Activated CD4-positive, alpha-beta T cell treated with anti-CD3 and anti-CD28 coated beads, Interleukin-2, amount 50 U/mL, for 1 hour (primary cell): ENCODE measurements around the gene H2BK1.

ENCODE experiments used
- DNase-seq: peaks from one replicate; pipeline ENCODE4 v3.0.0-alpha.2; 2020

The H2BK1 gene

DNA sequence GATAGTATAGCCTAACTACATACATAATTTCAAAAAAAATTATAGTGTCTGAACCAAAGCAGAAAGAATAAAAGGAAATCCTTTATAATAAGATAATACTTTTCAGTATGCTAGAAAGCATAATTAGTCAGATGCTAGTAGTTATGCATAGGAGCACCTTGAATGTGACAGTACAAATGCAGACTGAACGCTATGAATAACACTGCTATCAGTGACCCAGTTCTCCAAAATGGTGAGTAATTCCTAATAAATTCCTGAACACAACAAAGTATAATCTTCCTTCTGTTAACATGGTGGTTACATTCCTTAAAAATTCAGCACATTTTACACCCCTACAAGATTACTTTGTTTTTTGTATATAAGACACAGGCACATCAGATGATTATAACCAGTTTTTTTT, 20.8 kb upstream of the H2BK1 start:
- DNase-seq: no peak

DNA sequence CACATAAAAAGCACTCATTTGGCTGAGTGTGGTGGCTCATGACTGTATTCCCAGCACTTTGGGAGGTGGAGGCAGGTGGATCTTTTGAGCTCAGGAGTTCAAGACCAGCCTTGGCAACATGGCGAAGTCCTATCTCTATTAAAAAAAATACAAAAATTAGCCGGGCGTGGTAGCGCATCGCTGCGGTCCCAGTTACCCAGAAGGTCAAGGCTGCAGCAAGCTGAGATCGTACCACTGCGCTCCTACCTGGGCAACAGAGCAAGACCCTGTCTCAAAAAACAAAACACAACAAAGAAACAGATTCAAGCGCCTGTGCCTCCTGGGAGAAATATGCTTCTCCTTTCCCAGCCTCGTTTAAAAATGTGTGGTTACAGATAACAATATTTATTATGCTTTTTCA, 19.0 kb upstream of the H2BK1 start:
- no peak for DNase-seq

DNA sequence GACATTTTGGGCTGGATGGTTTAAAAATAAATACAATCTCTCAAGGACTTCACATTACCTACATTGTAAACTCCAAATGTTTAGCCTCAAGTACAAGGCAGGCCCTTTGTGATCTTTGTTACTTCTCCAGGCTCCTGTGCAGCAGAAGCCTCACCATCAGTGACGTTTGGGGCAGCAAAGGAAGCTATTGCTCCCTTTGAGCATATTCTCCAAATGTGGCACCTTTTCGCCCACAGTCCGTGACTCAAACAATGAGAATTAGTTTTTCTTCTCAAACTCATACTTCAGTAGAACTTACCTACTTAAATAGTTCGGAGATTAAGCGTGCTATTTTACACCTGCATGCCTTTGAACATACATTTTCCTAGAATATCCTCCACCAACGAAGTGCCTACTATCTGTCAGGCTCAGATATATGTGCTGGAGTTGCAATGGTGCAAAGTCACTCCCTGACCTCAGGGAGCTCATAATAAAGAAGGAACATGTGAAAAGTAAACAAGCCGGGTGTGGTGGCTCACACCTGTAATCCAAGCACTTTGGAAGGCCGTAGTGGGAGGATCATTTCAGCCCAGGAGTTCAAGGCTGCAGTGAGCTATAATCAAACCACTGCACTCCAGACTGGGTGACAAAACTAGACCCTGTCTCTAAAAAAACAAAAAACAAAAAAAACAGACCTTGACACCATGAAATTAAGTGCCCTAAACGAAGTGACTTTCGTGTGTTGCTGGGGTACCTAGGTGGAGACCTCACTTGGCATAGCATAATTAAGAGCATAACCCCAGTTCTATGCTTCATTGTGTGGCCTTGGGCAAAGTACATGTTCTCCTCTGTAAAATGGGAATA, 18.0 kb upstream of the H2BK1 start:
- no peak for DNase-seq

DNA sequence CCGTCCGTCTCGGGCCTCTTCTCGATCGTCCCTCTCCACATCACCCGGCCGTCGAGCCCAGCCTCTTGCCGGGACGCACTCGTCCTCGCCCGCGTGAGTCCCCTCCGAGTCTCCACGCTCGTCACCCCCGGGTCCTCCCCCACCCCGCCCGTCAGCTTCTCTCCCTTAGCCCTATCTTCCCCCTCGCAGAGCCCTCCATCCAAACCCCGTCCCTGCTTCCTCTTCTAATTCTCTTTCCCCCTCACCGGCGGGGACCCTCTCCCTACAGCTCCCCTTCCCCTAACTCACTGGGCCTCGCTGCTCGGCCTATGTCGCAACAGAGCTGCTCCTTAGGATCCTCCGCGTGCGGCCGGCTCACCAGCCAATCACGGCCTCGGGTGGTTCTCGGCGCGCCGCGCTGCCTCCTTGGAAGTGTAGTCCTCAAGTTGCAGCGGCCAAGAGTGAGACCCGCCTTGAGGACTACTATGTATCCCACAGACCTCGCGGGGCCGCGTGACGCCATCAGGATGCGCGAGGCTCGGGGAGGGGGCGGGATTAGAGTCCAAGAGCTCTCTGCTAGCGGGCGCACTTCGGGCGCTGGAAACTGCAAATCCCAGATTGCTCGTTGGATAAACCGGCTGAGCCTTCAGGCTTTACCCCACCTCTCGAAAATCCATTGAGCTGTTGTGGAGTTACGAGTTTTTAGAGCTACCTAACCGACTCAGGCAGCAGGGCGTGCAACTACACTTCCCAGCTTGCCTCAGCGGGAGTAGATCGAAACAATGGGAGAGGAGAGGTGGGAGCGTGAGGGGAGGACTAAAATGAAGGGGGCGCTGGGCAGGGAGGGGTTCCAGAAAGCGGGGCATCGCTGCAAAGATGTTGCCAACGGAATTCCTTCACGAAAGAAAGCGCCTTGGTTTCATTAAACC, 16.8 kb upstream of the H2BK1 start, which contains the start of gene ABCF2:
Gene ABCF2, minus strand, starts transcription at position 331 of the 908 bp plus-strand sequence. CDS start 747 bp downstream, outside the sequence.
- peak; percentile 98 for DNase-seq

DNA sequence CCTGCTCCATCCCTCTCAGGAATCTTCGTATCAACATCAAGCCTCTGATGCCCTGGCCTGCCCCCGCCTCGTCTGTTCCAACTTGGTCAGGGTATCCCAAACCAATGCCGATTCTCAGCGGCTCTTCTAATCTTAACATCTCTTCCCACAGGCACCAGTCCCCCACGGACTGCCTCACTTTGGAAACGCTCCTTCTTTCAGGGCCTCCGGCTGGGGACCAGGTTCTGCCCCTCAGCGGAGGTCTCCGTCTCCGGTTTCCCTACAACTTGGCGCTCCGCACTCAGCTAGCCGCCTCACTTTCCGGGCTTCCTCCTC, 16.2 kb upstream of the H2BK1 start:
- no peak for DNase-seq

DNA sequence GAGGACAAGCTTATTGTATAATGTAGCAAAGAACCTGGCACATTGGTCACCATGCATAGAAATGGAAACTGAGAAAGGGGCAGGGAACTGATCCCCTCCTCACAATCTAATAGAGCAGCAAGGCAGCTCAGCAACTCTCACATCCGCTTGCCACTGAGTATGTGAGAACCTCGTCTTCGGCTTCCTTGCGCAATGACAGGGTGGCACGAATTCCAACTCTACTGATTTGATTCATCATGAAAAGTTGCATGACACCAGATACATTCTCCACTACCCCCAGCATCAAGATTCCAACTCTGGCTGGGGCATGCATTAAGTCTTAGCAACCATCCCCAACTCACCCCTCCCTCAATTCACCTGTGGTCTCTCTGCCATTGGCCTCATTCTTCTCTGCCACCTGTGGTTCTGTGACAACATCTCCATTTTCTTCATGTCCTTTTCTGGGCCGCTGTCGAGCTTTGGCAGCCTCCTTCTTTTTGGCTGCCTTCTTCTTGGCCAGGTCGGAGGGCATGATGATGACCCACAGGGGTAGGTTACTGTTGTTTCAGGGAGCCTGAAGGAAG, 15.7 kb upstream of the H2BK1 start:
- DNase-seq: no peak

DNA sequence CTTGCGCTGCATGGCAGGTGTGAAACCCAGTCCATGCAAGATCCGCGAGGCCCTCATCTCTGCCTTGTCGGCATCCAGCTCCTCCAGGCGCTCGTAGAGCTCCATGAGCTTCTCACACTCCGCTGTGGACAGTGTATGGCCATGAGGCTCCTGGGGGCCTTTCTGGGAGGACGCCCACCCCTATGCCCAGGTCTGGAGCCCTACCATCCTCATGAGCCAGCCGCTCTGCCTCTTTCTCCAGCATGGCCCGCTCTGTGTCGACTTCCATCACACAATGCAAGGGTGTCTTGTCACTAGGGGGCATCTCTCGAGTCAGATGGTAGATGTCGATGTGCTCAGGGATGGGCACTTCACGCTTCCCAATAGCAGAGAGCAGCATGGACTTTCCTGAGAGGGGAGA, 13.4 kb upstream of the H2BK1 start:
- no peak for DNase-seq

DNA sequence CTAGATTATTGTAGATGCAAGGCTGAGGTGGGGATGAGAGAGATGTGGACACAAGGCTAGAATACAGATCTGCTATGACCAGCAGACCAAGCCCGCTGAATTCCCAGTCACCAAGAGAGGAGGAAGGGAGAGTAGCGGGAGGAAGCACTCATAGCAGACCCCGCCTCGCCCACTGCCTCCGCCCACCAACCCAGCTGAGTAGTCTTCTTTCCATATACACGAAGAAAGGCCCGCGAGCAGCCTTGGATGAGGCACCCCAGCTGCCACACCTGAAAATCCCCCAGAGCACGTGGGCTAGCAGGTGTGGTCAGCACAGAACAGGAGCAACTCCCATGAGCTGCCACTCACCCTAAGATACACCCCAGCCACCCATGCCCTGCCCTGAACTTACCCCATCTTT, 7.9 kb upstream of the H2BK1 start:
- no peak for DNase-seq

DNA sequence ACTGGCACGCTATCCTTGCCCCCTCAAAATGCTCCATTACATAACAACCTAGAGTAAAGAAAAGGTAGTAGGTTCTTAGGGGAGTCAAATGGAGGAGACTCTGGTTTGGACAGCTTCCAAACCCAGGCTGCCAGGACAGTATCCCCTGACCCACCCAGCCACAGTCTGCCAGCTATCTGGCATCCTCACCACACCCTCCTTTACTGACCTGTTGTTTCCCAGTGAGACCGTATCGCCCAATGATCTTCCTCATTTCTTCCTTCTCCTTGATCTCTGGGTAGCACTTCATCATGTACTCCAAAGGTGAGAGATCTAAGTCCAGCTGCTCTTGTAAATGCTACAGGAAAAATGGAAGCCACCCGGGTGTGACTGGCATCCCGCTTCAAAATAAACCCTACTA, 5.1 kb upstream of the H2BK1 start:
- no peak for DNase-seq

DNA sequence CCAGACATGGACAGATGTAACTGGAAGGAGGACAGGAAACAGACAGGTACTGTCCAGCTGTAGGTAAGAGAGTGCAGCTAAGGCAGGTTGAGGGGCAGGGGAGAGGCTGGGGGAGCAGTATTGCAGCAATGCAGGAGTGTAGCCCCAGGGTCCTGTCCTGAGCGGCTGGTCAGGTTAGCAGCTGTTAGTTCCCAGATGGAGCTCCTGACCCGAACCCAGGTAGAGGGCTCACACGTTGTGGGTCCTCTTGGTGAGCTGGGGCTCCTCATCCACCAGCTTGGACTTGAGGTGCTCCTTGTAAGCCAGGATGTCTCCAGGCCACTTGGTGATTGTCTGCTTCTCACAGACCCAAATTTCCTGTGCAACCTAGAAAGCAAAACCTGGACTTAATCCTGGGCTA, 3.5 kb upstream of the H2BK1 start:
- no peak for DNase-seq

DNA sequence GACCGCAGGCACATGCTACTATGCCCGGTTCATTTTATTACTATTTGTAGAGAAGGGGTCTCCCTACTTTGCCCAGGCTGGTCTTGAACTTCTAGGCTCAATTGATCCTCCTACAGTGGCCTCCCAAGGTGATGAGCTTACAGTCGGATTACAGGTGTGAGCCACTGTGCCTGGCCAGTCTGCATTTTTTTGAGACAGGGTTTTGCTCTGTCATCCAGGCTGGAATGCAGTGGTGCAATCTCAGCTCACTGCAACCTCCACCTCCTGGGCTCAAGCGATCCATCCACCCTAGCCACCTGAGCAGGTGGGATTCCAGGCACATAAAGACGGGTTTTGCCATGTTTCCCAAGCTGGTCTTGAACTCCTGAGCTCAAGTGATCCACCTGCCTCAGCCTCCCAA, 2.3 kb upstream of the H2BK1 start:
- DNase-seq: no peak

DNA sequence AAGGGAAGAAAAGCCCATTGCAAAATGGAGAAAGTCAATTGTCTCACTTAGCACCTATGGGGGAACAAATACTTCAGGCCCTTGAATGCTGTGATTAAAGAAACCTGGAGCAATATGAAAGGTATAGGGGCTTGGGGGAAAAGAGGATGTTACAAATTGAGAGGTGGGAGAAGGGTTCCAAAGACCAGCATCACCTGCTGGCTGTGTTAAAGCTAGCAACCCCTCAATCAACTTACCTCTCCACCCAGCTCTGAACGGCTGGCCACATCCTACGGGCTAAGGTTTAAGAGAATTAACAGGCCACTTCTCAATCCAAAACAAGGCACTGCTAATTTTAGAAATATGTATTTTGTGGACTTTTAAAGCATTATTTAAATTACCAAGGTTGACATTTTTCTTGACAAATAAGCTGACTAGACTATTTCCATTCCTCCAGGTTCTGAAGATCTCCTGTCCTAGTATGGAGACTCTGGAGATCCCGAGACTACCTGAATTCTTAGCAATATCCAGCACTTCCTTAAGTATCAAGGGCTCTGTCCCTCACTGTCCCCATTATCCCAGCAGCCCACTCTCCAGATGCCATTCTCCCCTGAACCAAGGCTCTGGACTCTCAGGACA, 976 bp upstream of the H2BK1 start:
- DNase-seq: no peak

DNA sequence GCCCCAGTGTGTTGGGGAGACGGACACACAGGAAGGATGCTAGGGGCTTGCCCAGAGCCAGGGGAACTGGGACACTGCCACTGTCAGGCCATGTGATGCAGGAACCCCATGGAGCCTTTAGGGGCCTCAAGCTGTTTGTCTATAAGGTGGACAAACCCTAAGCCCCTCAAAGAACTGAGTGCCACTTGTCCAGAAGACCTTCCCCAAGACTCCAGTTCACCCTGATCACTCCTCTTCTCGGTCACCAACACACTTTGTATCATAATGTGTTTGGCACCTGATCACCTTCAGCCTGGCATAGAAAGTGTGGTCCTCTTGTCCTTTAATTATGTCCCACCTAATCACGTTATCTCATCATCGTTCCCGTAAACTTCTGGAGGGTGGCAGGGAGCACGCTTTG, 700 bp downstream of the H2BK1 start:
- no peak for DNase-seq

DNA sequence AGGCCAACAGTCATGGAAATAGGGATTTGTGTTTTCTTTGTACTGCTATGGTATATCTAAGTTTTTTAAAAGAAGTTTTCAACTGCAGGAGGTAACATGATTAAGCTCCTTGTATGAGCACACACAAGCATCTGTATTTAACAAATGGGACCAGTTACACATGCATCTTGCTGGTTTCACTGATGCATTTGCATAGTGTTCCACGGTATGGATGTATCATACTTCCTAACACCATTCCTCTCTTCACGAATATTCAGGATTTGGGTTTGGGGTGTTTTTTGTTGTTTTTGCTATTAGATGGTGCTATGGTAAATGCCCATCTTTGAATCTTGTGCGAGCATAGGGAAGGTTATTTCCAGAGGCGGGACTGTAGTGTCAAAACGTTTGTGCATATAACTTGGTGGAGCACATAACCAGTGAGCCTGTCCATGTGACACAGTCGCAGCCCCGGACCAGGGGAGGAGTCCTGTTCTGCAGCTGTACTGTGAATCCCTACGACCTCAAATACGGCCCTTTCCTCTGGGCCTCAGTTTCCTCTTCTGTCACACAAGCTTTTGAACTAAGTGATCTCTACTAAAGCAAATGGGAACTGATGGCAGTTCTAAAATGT, 1.9 kb downstream of the H2BK1 start:
- no peak for DNase-seq

DNA sequence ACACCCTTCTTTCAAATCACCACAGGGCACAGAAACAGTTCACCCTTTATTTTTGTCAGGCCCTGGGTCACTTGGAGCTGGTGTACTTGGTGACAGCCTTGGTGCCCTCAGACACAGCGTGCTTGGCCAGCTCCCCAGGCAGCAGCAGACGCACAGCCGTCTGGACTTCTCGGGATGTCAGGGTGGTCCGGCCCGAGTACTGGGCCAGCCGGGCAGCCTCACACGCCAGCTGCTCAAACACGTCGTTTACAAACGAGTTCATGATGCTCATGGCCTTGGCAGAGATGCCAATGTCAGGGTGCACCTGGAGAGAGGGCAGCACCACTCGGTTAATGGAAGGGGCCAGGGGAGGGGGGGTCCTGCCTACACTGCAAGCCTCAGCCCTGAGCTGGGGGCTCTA, 2.5 kb downstream of the H2BK1 start:
- no peak for DNase-seq

DNA sequence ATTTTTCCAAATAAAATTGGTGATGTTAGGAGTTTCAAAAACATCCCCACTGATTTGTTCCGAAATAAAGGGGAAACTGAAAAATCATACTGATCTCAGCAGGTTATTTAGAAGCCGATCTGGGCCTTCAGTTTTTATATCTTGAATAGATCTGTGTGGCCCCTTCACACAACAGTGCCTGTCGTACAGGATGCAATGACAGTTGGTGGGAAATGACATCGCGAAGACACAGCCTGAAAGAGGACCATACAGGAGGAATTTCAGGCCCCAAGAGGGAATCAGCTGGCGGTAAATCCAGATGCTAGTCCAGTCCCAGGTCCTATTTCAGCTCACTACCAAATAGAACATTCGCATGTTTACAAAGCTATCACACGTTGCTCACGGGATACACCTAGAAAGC, 3.0 kb downstream of the H2BK1 start:
- DNase-seq: no peak

DNA sequence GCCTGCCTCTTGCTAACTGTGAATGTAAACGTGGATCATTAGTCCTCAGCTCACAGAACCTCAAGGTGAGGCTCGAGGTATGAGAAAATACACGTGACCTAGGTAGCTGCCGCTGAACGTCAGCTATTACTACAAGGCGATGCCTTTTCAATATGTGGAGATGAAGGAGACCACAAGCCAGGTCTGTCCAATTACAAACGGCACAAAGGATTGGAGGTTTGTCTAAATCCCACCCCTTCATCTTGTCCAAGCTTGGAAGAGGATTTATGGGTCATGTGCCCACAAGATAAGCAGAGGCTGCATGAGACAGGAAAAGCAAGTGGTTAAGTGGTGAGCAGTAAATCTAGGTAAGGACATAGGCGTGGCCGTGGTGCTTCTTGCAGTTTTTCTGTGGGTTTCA, 3.4 kb downstream of the H2BK1 start:
- peak; percentile 11 for DNase-seq

DNA sequence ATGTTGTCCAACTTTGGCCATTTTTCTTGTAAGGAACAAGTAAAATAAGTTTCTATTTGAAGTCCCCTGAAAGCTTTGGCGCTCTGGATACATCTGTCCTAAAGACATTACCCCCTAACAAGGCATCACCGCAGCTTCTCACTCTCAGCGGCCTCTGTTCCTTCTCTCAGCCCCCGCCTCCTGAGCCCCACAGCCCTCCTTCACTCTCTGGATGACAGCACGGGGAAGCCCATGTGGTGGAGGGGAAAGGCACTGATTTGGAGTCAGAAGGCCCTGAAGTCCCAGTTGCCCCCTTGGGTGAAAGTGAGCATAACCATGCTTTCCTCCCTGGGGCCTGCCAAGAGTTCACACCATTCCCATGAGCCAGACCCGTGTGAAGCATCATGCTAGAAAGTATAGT, 4.6 kb downstream of the H2BK1 start:
- no peak for DNase-seq

DNA sequence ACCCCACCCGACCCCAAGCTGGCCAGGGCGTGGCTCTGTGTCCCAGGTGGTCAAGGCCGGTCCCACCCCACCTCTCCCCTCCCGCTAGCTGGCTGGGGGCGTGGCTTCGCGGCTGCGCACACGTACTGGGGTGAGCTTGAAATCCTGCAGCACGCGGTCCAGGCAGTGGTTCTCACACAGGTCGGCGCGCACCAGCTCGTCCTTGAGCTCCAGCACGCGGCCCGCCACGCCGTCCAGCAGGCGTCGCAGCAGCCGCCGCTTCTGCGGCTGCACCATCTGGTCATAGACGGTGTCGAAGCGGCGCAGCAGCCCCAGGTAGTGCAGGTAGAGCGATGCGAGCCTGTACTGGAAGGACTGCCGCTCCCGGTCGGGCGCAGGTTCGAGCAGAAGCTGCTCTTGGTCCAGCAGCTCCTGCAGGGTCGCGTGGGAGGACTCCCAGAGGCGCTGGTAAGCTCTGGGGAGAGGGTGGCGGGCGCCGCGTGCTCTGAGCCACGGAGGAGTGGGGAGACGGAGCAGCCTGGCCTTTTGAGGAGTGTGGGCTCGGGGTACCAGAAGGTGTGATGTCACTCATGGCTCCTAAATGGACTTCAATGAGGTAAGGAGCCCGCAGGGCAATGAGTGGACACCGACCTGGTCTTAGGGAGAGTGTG, 5.8 kb downstream of the H2BK1 start:
- no peak for DNase-seq

DNA sequence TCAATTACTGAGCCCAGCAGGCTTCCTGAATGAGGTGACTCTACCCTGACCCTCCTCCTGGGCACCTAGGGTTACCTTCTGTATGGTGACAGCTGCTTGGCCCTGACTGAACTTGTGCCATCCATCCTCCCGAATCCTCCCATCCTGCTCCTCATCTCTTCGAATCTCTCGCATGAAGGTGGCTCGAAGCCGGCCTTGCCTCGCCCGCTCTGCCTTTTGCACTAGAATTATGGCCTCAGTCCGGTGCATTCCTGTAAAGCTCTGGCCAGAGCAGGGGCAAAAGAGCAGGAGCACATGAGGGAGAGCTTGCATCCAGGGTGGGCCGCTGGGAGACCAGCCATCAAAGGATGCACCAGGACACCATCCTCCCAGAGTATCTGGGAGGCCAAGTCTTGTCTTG, 7.5 kb downstream of the H2BK1 start:
- DNase-seq: no peak

DNA sequence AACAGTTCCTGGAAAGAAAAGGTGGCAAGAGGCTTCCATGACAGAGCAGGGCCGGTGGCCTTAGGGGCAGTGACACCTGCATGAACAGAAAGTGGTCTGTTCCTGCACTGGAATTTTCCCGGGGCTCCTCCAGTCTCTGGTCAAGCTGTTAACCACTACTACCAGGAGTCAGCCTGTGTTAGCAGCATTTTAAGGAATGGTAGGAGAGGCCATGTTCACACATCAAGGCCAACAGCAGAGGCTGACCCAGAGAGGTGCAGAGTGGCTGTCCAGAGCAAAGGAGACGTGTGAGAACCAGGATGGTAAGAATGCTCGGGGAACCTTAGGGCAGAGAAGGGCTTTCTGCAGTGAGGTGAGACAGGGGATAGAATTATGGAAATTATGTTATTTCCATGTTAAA, 8.5 kb downstream of the H2BK1 start:
- no peak for DNase-seq

DNA sequence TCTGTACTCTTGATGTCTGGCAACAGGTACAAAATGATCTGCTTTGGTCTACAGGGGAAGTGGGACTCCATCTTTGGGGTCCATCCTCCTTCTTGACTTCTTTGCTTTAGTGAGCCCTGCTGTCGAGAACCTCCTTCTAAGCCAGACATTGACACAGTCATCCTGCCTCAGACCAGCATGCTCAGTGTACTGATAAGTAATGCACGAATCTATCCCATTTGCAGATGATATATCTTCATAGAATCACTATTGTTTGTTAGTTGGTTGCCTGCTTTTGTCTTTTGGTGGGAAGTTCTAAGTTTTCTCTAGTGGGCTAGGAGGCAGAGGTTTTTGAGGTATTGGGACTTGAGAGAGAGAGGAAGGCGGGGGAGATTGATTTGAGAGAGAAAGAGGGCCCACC, 8.9 kb downstream of the H2BK1 start:
- DNase-seq: no peak
